BE2C (cell line): ENCODE results near the gene RET.

Experiments
- DNase-seq: peaks from one replicate; pipeline ENCODE4 v3.0.0-alpha.2; 2020
- H3K27me3 ChIP-seq: fragments of 250-450 bp; sonication (Bioruptor Pico); 2 replicates; pipeline ENCODE4 v1.5.1; 2020; ENCODE audit warnings: mild to moderate bottlenecking
- H3K36me3 ChIP-seq: fragments of 250-450 bp; sonication (Bioruptor Pico); 2 replicates; pipeline ENCODE4 v1.5.1; 2020; ENCODE audit warnings: mild to moderate bottlenecking
- H3K4me1 ChIP-seq: fragments of 250-450 bp; sonication (Bioruptor Pico); 2 replicates; pipeline ENCODE4 v1.5.1; 2020
- H3K4me3 ChIP-seq: 2 replicates; pipeline ENCODE4 v1.5.1; 2011; ENCODE audit warnings: low read depth, low read length
- H3K9me3 ChIP-seq: fragments of 250-450 bp; sonication (Bioruptor Pico); 2 replicates; pipeline ENCODE4 v1.5.1; 2020
- TF ChIP-seq, protein P1 (sequence below): IDR thresholded peaks from 2 replicates; pipeline ENCODE4 v1.5.1; 2012; ENCODE audit warnings: mild to moderate bottlenecking, low read depth, low read length

The RET gene

DNA sequence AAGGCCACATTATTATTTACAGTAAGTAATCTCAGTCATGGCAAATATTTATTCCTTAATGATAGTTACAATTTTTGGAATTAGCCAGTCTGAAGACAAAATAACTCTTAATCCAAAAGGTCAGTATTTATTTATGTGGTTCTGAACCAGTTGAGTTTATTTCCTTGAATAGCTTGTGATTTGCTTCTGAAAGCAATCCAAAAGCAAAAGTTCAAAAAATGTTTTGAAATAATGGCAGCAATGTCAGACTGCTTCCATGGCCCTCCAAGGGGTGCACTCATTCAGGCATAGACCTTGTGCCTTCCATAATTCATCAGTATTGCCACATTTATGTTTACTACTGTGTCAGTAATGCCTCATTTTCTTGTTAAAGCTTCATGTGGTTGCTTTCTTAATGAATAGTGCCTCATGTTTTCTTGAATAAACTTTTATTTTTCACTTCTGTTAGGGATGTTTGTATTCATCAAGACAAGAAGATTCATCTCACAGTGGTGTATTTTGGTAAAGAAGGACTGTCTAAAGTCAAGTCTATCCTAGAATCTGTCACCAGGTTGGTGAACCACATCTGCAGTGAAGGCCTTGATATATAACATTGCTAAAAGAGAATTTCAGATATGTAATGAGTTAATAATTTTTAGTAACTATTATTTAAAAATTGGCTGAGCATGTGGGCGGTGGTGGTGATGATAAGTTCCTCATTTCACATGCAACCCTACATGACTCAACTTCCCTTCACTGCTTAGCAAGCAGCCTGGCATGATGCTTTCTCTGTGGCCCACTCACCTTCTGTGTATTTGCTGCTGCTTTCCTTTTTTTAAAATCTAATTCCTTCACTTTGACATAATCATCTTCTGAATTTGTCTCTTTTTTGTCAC, 83.4 kb downstream of the RET start:
- H3K36me3 ChIP-seq, result no peaks in the 10 kb centered on the region
- peaks cover 2% of the 10 kb centered on the region; the same call in 1 of the 2 replicates for H3K4me1 ChIP-seq
- H3K4me3 ChIP-seq, result no peak overlapping the region
- no peaks in the 10 kb centered on the region for H3K9me3 ChIP-seq
- TF ChIP-seq, protein P1, sequence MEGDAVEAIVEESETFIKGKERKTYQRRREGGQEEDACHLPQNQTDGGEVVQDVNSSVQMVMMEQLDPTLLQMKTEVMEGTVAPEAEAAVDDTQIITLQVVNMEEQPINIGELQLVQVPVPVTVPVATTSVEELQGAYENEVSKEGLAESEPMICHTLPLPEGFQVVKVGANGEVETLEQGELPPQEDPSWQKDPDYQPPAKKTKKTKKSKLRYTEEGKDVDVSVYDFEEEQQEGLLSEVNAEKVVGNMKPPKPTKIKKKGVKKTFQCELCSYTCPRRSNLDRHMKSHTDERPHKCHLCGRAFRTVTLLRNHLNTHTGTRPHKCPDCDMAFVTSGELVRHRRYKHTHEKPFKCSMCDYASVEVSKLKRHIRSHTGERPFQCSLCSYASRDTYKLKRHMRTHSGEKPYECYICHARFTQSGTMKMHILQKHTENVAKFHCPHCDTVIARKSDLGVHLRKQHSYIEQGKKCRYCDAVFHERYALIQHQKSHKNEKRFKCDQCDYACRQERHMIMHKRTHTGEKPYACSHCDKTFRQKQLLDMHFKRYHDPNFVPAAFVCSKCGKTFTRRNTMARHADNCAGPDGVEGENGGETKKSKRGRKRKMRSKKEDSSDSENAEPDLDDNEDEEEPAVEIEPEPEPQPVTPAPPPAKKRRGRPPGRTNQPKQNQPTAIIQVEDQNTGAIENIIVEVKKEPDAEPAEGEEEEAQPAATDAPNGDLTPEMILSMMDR, result no peak
- DNase-seq, result no peak
- no peaks in the 10 kb centered on the region for H3K27me3 ChIP-seq

DNA sequence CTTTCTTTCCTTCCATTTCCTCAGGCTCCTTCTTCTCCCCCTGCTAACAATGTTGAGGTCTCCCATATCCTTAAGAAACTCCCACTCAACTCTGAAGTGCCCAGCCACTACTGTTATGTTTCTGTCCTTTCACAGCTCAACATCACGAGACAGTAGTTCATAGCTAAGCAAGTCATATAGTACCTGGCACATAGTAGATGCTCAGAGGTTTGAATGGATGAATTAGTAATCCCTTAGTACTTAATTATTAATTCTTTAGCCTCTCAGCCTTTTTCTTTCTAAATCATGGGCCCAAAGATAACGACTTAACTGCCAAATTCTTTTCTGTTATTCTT, 84.0 kb downstream of the RET start:
- no peaks in the 10 kb centered on the region for H3K36me3 ChIP-seq
- DNase-seq, result no peak
- TF ChIP-seq, protein P1, result no peak
- no peak overlapping the region for H3K4me3 ChIP-seq
- H3K27me3 ChIP-seq, result no peaks in the 10 kb centered on the region
- H3K9me3 ChIP-seq, result no peaks in the 10 kb centered on the region
- H3K4me1 ChIP-seq, result peaks cover 2% of the 10 kb centered on the region; the same call in 1 of the 2 replicates

DNA sequence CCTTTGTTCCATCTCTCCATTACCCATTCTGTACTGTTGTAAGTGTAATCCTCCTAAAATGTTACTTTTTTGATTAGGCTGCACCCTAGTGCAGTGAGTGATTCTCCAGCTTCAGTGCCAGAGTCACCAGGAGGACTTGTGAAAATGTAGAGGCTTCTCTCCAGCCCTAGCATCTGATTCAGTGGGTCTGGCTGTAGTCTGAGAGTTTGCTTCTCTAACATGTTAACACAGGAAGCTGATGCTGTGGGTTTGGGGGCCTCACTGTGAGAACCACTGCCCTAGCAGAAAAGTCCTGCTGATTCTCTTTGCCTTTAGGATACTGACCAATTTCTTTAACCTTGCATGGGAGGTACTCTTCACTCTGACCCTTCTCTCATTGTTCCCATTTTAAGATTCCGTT, 85.7 kb downstream of the RET start:
- Histone ChIP-seq H3K4me3 (no peak overlapping the region), H3K27me3 (no peaks in the 10 kb centered on the region), H3K4me1 (no peaks in the 10 kb centered on the region), H3K9me3 (no peaks in the 10 kb centered on the region), H3K36me3 (no peaks in the 10 kb centered on the region)
- no peak for DNase-seq
- TF ChIP-seq, protein P1, result no peak

DNA sequence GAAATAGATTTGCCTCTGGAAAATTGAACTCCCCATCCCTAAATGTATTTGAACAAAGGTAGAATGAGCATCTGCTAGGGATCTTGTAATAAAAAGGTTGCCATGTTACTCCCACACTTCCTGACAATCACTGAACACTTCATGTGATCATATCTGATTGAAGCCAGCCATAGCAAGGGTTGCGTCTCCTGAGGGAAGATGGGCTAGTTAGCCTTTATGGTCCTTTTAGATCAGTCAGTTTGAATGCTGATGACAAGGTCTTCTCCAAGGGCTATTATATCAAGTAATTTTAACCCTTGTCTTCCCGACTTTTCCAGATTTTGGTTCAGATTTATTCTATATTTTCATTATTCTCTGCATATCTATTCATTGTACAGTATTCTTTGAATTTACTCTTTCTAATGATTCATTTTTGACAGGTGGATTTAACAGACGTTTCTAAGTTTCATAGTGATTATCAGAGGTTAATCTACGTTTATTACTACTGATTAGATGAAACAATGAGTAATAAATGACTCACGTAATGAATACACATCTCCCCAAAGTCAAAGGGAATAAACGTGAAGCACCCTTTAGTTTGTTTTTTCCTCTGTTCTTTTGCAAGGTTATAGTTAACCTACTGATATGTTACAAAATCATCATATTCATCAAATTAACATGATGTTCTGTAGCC, 89.5 kb downstream of the RET start:
- DNase-seq, result no peak
- peaks cover 2% of the 10 kb centered on the region; the same call in 1 of the 2 replicates for H3K36me3 ChIP-seq
- no peak overlapping the region for H3K4me3 ChIP-seq
- no peaks in the 10 kb centered on the region for H3K4me1 ChIP-seq
- no peaks in the 10 kb centered on the region for H3K9me3 ChIP-seq
- TF ChIP-seq, protein P1, result no peak
- H3K27me3 ChIP-seq, result no peaks in the 10 kb centered on the region

GRCh38 chr10:43166880-43167497, 90.1 kb downstream of the RET start:
- Histone ChIP-seq H3K4me1 (no peaks in the 10 kb centered on the region), H3K4me3 (no peak overlapping the region), H3K36me3 (peaks cover 2% of the 10 kb centered on the region; the same call in 1 of the 2 replicates), H3K27me3 (no peaks in the 10 kb centered on the region), H3K9me3 (no peaks in the 10 kb centered on the region)
- TF ChIP-seq, protein P1, result no peak
- DNase-seq, result no peak
